ENCODE measurements around the gene C11orf68.
A peak's percentile ranks its signal among the peaks of the same experiment; 100 is the strongest.

C11orf68 gene

DNA sequence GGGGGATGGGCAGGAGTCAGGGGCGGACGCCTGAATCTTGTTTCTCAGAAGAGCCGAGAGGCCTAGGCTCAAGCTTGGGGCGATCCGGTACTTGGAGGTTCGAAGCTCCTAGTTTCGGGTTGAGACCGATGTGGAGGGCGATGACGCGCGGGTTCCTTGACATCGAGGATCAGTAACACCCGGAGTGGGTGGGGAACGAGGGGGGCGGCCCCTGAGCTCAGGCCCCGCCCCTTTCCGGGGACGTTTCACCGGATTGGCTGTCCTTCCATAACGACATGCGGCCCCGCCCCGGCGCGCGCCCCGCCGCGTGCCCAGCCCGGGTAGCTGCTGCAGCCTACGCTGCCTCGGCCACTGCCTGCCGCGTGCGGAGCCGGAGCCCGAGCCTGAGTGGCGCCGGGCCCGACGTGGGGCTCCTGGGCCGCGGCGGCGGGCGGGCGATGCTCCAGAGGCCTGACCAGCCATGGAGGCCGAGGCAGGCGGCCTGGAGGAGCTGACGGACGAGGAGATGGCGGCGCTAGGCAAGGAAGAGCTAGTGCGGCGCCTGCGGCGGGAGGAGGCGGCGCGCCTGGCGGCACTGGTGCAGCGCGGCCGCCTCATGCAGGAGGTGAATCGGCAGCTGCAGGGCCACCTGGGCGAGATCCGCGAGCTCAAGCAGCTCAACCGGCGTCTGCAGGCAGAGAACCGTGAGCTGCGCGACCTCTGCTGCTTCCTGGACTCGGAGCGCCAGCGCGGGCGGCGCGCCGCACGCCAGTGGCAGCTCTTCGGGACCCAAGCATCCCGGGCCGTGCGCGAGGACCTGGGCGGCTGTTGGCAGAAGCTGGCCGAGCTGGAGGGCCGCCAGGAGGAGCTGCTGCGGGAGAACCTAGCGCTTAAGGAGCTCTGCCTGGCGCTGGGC is 28.3 kb downstream of the C11orf68 start, which contains the start of gene CCDC85B:
Gene CCDC85B, plus strand, starts transcription at position 350 of the 895 bp plus-strand sequence. Its CDS starts 111 bp downstream, at position 461.
- peak; percentile 96 for DNase-seq (ENCODE audit: low spot score)

DNA sequence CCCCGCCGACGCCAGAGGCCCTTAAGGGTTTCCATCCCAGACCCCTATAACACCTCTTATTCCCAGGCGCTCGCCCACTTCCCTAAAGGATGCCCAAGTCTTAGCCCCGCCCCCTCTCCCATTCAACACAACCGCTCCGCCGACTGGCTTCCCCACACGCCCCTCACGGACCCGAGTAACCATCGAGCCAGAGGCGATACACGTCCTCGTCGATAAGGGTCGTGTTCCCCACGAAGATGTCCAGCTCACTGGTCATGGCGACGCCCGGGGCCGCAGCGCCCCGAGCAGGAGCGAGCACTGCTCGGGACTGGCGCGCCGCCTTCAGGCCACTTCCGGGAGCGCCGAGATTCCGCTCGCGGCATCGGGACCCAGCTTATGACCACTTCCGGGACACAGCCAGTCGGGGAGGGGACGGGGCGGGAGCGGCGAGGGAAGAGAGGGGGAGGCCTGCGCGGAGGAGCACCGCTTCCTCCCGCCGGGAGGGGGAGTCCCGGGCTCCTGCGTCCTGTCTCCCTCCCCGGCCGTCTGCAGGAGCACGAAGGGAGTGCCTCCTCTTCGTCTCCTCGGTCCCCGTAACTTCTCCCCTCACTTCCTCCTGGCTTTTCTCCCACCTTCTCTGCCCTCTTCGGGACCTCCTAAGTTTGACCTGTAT is 30.6 kb downstream of the C11orf68 start, which contains the start of gene FIBP:
Gene FIBP, minus strand, starts transcription at position 309 of the 652 bp plus-strand sequence. Its CDS starts 53 bp downstream, at position 256.
- DNase-seq (ENCODE audit: low spot score), result peak; percentile 97

DNA sequence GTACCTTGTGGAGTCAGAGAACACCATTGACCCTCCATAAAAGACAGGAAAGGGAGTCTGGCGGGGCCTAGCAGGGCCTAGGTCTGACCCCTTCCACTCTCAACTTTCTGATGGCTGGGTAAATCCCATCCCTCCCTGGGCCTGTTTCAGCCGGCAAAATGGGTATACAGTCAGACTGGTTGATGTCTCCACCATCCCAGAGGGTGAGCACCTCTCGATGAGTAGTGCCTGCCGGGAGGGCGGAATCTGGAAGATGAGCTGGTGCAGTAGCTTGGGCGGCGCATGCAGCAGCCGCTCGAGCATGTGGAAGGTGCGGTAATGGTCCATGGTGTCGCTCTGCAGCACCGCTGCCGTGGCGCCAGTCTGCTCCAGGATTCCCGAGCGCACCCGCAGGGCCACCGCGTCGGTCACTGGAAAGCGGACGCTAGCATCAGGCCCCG is 31.1 kb downstream of the C11orf68 start:
- peak; percentile 73 for DNase-seq (ENCODE audit: low spot score)

DNA sequence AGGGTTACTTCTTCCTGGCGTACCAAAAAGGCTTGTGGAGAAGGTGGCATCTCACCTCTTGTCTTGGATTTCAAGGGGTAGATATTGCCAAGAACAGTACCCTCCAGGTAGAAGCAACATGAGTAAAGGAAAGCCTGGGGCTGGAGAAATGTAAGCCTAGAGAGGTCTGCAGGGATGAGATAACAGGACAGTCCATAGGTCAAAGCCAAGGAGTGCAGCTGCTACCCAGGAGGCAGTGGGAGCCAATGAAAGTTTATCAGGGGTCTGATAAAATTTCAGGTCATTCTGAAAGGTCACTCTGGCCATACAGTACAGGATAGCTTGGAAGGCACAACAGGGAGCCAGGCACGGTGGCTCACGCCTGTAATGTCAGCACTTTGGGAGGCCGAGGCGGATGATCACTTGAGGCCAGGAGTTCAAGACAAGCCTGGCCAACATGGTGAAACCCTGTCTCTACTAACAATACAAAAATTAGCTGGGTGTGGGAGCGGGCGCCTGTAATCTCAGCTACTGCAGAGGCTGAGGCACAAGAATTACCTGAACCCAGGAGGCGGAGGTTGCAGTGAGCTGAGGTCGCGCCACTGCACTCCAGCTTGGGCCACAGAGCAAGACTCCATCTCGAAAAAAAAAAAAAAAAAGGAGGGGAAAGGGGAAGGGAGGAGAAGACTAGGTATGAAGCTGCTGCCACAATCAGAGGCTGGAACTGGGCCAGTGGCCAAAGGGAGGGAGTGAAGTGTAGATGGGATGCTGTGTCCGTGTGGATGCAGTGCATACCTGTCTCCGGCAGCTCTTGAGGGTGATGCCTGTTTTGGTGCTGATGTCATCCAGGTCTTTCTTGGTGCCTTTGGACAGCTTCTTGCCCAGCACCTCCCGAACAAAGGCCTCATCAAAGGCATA is 31.8 kb downstream of the C11orf68 start:
- DNase-seq (ENCODE audit: low spot score), result no peak

DNA sequence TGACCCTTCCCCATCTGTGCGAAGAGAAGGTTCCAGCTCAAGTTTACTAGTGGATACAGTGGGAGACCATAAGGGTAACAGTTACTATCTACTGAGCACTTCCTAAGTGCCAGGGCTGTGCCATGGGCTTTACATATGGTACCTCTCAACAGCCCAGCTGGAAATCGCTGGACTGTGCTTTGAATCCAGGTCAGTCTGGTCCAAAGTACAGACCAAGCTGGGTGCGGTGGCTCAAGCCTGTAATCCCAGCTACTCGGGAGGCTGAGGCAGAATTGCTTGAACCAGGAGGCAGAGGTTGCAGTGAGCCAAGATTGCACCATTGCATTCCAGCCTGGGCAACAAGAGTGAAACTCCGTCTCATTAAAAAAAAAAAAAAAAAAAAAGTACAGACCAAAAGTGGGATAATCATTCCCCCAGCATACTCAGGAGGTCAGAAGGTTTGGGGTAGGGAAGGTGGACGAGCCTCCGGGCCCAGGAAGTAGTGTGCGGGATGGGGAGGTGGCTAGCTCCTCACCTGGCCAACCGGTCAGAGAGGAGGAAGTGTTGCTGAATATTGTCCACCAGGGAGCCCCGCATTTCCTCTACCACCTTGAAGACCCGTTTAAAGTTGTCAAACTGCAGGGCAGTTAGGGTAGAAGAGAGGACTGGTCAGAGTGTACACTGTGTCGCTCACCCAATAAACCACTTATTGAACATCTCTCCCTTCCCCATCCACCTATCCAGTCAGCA is 32.9 kb downstream of the C11orf68 start:
- DNase-seq (ENCODE audit: low spot score), result no peak

DNA sequence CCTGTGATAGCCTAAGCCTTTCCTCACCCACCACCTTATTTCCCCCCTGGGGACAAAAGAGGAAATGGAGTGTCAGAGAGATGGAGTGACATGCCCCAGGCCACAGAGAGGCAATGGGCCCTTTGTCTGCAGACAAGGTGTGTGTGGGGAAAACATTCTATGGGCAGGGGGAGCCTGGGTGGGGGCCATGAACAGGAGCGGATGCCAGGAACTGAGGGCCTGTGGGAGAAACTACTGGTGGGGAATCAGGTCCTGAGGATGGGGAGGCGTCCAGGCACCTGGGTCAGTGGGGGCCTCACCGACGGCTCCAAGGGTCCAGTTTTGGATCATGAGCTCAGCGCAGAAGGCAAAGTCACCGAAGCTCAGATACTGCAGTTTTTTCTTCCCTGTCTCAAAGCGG is 33.6 kb downstream of the C11orf68 start:
- no peak for DNase-seq (ENCODE audit: low spot score)

DNA sequence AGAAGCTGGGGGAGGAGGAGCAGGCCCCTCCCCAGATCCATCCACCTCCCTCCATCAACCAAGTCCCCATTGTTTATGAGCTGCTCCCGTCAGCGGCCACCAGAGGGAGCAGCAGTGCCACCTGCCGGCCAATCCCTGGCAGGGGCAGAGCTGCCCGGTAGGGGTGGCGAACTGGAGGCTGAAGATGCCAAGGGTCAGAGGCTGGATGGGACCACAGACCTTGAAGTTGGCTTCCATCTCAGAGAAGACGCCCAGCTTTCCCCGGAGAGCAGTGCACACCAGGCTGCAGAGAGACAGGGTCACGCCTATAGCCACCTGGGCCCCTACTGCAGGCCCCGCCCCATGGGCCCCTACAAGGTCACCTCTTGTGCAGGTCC is 34.2 kb downstream of the C11orf68 start:
- DNase-seq (ENCODE audit: low spot score), result peak; percentile 81

DNA sequence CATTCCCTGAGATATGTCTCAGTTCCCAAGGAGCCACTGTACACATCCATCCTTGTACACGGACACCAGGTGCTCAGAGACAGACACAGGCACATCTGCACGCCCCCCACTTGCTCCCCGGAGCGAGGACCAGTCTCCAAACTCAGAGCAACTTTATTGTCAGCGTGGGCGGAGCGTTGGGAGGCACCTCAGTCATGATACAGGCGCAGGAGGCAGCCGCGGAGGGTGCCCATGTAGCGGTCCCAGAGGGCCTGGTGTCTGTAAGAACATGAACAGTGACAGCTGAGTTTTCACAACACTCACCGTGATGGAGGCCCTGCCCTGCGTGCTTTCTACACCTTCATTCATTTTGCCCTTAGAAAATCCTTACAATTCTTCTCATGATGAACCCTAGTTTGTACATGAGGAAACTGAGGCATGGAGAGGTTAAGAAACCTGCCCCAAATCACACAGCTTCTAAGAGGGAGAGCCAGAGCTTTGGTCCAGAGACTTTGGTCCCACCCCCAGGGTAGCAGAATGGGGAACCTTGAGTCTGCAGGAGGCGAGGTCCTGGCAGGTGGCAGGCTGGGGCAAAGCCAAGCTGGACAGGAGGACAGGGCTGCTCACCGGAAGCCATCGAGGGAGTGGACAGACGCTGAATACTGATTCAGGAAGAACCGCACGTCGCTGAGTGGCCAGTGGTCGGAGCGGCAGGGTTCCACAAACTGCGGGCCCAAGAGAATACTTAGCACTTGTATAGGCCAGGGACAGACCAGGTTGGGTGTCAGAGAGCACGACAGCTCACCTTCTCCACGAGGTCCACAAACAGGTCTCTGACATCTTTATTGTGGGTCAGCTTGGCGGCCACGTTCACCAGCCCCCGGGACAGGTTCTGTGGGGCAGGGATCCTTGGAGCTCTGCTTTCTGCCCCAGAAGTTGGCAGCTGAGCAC is 34.8 kb downstream of the C11orf68 start:
- DNase-seq (ENCODE audit: low spot score), result no peak

DNA sequence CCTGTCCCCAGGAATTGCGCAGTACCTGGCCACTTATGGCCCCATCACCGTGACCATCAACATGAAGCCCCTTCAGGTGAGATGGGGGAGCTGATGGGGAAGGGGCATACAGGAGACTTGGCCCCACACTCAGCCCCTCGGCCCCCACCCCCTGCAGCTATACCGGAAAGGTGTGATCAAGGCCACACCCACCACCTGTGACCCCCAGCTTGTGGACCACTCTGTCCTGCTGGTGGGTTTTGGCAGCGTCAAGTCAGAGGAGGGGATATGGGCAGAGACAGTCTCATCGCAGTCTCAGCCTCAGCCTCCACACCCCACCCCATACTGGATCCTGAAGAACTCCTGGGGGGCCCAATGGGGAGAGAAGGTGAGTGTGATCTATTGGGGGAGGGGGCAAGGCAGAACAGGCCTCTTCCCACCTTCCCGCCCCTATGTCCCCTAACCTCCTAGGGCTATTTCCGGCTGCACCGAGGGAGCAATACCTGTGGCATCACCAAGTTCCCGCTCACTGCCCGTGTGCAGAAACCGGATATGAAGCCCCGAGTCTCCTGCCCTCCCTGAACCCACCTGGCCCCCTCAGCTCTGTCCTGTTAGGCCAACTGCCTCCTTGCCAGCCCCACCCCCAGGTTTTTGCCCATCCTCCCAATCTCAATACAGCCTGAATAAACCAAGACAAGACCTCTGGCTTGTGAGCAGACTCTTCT is 35.7 kb downstream of the C11orf68 start:
- no peak for DNase-seq (ENCODE audit: low spot score)

DNA sequence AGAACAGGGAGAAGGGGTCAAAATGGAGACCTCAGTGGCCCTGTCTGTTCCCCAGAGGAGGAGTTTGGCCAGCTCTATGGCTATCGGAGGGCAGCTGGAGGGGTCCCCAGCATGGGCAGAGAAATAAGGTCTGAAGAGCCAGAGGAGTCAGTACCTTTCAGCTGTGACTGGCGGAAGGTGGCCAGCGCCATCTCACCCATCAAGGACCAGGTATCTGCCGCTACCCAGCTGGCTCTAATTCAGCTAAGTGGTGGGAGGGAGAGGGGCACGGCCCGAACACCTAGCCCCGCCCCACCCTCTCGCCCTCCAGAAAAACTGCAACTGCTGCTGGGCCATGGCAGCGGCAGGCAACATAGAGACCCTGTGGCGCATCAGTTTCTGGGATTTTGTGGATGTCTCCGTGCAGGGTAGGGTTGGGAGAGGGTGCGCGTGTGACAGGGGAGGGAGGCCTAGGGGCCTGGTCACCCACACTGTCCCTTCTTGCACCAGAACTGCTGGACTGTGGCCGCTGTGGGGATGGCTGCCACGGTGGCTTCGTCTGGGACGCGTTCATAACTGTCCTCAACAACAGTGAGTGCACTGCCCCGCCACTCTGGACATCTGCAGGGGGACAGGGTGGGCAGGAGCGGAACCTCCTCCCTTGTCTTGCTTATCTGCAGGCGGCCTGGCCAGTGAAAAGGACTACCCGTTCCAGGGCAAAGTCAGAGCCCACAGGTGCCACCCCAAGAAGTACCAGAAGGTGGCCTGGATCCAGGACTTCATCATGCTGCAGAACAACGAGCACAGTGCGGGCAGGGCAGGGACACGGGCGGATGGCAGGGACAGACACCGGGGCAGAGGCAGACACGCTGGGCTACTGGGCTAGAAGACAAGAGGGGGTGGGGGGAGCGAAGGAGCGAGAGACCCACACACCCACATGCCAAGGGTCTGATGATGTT is 36.5 kb downstream of the C11orf68 start:
- DNase-seq (ENCODE audit: low spot score), result no peak

DNA sequence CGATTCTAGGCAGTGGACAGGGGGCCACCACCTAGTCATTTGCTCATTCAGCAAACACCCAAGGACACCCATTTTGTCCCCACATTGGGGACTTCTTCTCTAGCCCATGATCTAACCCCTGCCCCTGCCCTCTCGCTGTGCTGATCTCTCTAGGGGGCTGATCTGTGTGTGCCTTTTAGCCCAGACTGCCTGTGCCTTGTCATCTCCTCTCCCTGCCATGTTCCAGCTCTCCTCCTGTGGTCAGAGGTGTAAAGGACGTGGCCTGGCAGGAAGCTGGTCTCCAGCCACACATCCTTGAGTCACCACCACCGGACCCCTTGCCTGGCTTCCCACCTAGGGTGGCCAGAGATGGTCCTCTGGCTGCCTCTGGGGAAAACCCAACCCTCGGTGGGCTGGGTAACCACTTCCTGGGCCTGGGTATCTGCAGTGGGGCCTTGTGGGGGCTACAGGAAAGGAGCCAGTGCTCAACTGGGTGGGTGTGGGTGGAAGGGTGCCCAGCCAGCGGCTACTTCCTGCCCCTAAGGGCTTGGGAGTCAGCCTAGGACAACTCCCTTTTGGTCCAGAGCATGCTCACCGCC is 37.9 kb downstream of the C11orf68 start:
- DNase-seq (ENCODE audit: low spot score), result no peak

DNA sequence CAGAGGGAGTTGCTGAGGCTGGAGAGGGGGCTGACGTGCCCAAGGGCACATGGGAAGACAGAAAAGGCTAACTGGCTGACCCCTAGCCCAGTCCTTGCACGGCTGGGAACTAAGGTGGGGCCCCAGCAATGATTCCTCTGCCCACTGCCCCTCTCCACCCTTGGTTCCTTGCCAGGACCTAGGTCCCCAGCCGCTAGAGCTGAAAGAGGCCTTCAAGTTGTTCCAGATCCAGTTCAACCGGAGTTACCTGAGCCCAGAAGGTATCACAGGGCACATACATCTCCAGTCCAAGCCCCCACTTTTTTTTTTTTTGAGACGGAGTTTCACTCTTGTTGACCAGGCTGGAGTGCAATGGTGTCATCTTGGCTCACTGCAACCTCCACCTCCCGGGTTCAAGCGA is 38.8 kb downstream of the C11orf68 start:
- no peak for DNase-seq (ENCODE audit: low spot score)

DNA sequence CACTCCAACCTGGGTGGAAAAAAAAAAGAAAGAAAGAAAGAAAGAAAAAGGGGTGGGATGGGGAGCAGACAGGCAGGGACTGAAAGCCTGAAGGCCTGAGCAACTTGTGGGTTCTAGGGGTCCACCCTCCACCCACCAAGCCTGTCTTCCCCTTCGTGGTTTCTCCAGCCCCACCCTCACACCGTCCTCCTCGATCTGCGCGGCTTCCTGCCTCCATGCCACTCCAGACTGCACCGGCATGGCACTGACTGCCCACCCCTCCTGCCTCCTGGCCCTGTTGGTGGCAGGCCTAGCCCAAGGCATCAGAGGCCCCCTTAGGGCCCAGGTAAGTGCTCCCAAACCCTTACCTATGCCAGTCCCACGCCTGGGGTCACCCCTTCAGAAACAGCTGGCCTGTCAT is 39.2 kb downstream of the C11orf68 start, which contains the start of gene CTSW:
Gene CTSW, plus strand, starts transcription at position 221 of the 400 bp plus-strand sequence. Its CDS starts 18 bp downstream, at position 239.
- no peak for DNase-seq (ENCODE audit: low spot score)

DNA sequence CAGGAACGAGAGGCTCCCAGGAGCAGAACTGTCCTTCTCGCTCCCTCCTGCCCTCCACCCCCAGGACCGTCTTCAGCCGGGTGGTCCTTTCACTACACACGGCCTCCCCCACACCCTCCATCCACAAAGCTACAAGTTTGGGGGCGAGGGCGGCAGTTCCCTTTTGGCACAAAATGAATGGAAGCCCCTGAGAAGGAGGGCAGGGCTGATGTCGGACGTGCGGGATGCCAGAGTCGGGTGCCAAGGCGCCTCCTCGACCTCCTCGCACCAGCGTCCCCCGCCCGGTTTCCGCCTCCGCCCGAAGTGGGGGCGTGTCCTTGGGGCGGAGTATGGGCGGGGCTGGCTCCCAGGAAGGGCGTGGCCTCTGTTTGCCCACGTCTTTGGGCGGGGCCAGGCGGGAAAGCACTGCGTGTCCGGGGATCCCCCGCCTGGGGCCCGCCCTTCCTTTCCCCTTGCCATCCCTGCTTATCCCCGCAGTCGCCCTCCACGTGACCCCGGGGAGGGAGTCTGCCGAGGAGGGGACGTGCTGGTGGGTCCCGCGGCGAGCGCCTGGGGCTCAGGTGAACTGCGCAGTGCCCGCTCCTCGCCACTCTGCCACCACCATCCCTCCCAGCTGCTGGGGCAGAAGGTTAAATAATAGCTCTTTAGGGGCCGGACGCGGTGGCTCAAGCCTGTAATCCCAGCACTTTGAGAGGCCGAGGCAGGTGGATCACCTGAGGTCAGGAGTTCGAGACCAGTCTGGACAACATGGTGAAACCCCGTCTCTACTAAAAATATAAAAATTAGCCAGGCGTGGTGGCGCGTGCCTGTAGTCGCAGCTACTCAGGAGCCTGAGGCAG is 45.3 kb downstream of the C11orf68 start:
- peak; percentile 96 for DNase-seq (ENCODE audit: low spot score)

DNA sequence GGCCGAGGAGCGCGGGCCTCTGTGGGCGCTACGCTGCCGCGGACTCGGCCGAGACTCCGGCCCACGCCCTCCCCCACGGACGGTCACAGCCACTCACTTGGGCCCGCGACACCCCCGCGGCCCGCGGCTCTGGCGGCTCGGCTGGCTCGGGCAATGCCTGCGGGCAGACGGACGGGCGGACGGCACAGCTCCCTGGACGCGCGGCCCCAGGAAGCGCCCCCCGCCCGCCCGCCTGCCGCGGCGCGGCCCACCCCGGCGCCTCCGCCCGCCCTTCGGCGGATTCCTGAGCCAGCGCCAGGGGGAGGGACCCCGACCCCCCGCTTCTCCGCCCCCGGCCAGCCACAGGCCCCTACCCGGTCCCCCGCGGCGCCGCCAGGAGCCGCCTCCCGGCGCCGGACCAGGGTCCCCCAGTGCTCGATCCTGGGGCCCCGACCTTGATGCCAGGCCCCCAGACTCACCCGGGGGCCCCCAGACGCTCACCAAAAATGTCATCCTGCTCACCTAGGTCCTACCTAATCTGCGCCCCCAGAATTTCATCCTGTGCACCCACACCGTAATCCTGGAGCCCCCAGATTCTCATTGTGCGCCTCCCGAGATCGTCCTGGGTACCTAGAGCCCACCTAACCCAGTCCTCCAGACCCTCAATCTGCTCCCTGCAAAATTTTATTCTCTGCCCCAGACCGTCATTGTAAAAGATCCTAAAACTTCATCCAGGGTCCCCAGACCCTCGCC is 46.1 kb downstream of the C11orf68 start, which contains the start of gene EFEMP2:
Gene EFEMP2, minus strand, starts transcription at position 215 of the 732 bp plus-strand sequence. CDS start 446 bp downstream, outside the sequence.
- no peak for DNase-seq (ENCODE audit: low spot score)

All from kidney tubule cell (primary cell).